OCI-LY7 (cell line): Measurements from ENCODE around the gene TEKT5.

ENCODE experiments used
- CTCF ChIP-seq: fragments of 200-600 bp; sonication (generic); conservative IDR thresholded peaks from 2 replicates; pipeline ENCODE4 v1.5.1; 2014; ENCODE audit warnings: mild to moderate bottlenecking, antibody characterized with exemption, low read length, moderate library complexity, mixed read lengths
- EZH2phosphoT487 ChIP-seq: fragments of 200-600 bp; sonication (generic); IDR thresholded peaks from 2 replicates; pipeline ENCODE4 v1.6.1; 2018; ENCODE audit warnings: low read depth, borderline replicate concordance, mild to moderate bottlenecking, mixed run types, antibody characterized with exemption, low read length, moderate library complexity, mixed read lengths

- TF ChIP-seq CTCF (no peak), EZH2phosphoT487 (no peak)
Measured at GRCh38 chr16:10667239-10667638, 27.5 kb downstream of the TEKT5 start.
